Trophoblast cell (in vitro differentiated cells and primary cell): ENCODE data around the gene SLC2A10.

Experiments used
- DNase-seq, 2 donors: peaks; one replicate each; pipeline ENCODE4 v3.0.0-alpha.2; 2016
- H2AFZ ChIP-seq: 2 replicates; pipeline ENCODE4 v1.6.1; 2013; ENCODE audit warnings: low read length, moderate library complexity, mild to moderate bottlenecking; ENCODE audit not compliant: insufficient read depth, poor library complexity
- H2AK5ac ChIP-seq: 2 replicates; pipeline ENCODE4 v1.6.1; 2013; ENCODE audit warnings: mild to moderate bottlenecking, low read length
- H2BK120ac ChIP-seq: 2 replicates; pipeline ENCODE4 v1.6.1; 2013; ENCODE audit warnings: low read length, mild to moderate bottlenecking, moderate library complexity; ENCODE audit not compliant: insufficient read depth, poor library complexity
- H2BK12ac ChIP-seq: 2 replicates; pipeline ENCODE4 v1.6.1; 2013; ENCODE audit warnings: mild to moderate bottlenecking, low read length, moderate library complexity
- H2BK5ac ChIP-seq: 2 replicates; pipeline ENCODE4 v1.6.1; 2013; ENCODE audit warnings: low read length, low read depth, moderate library complexity, mild to moderate bottlenecking; ENCODE audit not compliant: poor library complexity
- H3K14ac ChIP-seq: 2 replicates; pipeline ENCODE4 v1.6.1; 2013; ENCODE audit warnings: mild to moderate bottlenecking, low read length
- H3K18ac ChIP-seq: 2 replicates; pipeline ENCODE4 v1.6.1; 2013; ENCODE audit warnings: mild to moderate bottlenecking, low read length
- H3K23ac ChIP-seq: 2 replicates; pipeline ENCODE4 v1.6.1; 2013; ENCODE audit warnings: low read length
- H3K27ac ChIP-seq: 2 replicates; pipeline ENCODE4 v1.5.1; 2013; ENCODE audit warnings: low read depth, mild to moderate bottlenecking, inconsistent platforms, low read length, moderate library complexity
- H3K27me3 ChIP-seq: 2 replicates; pipeline ENCODE4 v1.6.1; 2013; ENCODE audit warnings: inconsistent platforms, mild to moderate bottlenecking, low read length, moderate library complexity; ENCODE audit not compliant: insufficient read depth
- H3K36me3 ChIP-seq, 2 experiments: 1 replicate in 1 of 2; 2 replicates in 1 of 2; pipeline ENCODE4 v1.6.1; 2013; ENCODE audit warnings: low read length in 2 of 2, mild to moderate bottlenecking in 2 of 2, moderate library complexity in 1 of 2; ENCODE audit not compliant: insufficient read depth in 2 of 2, control insufficient read depth in 1 of 2
- H3K4ac ChIP-seq: 2 replicates; pipeline ENCODE4 v1.6.1; 2013; ENCODE audit warnings: low read depth, mild to moderate bottlenecking, low read length, moderate library complexity
- H3K4me1 ChIP-seq, 2 experiments: 1 replicate in 1 of 2; 2 replicates in 1 of 2; pipeline ENCODE4 v1.6.1; 2013; ENCODE audit warnings: low read length in 2 of 2, mild to moderate bottlenecking in 2 of 2, moderate library complexity in 1 of 2; ENCODE audit not compliant: insufficient read depth in 2 of 2, control insufficient read depth in 1 of 2
- H3K4me2 ChIP-seq: 2 replicates; pipeline ENCODE4 v1.6.1; 2013; ENCODE audit warnings: inconsistent platforms, mild to moderate bottlenecking, low read length, moderate library complexity
- H3K4me3 ChIP-seq: 2 replicates; pipeline ENCODE4 v1.5.1; 2013; ENCODE audit warnings: mild to moderate bottlenecking, low read depth, low read length, inconsistent platforms
- H3K79me1 ChIP-seq: one replicate; pipeline ENCODE4 v1.6.1; 2013; ENCODE audit warnings: low read length
- H3K79me2 ChIP-seq: 2 replicates; pipeline ENCODE4 v1.6.1; 2013; ENCODE audit warnings: low read length, mild to moderate bottlenecking; ENCODE audit not compliant: control insufficient read depth, insufficient read depth, poor library complexity
- H3K9ac ChIP-seq: 2 replicates; pipeline ENCODE4 v1.6.1; 2013; ENCODE audit warnings: mild to moderate bottlenecking, low read length
- H3K9me3 ChIP-seq: 2 replicates; pipeline ENCODE4 v1.6.1; 2013; ENCODE audit warnings: low read depth, mild to moderate bottlenecking, control low read depth, inconsistent platforms, low read length; ENCODE audit not compliant: insufficient read depth
- H4K12ac ChIP-seq: 2 replicates; pipeline ENCODE4 v1.6.1; 2013; ENCODE audit warnings: low read depth, mild to moderate bottlenecking, low read length, moderate library complexity
- H4K8ac ChIP-seq: 2 replicates; pipeline ENCODE4 v1.6.1; 2013; ENCODE audit warnings: low read depth, mild to moderate bottlenecking, low read length, moderate library complexity
- H4K91ac ChIP-seq: one replicate; pipeline ENCODE4 v1.6.1; 2013; ENCODE audit warnings: low read depth, mild to moderate bottlenecking, low read length, moderate library complexity
- WGBS: extraction: QIAGEN DNeasy Blood & Tissue Kit; methylation state at CpG from one replicate; pipeline ENCODE4 v1.1.7; 2013; ENCODE audit warnings: missing lambda C conversion rate; ENCODE audit not compliant: insufficient read length, insufficient coverage; ENCODE audit errors: extremely low coverage; 5-methylcytosine and 5-hydroxymethylcytosine counted together

Gene SLC2A10

GRCh38 chr20:46700481-46700880 is 9.0 kb upstream of the SLC2A10 start:
- no peak overlapping the region for H4K91ac ChIP-seq
- H2AFZ ChIP-seq: no peak overlapping the region
- no peak overlapping the region for H2BK120ac ChIP-seq
- H3K79me2 ChIP-seq: no peaks in the 10 kb centered on the region
- H3K14ac ChIP-seq: no peak overlapping the region
- no peak overlapping the region for H2AK5ac ChIP-seq
- H3K27me3 ChIP-seq: no peaks in the 10 kb centered on the region
- H3K79me1 ChIP-seq: no peaks in the 10 kb centered on the region
- H3K27ac ChIP-seq: no peak overlapping the region
- H3K18ac ChIP-seq: no peak overlapping the region
- H3K36me3 ChIP-seq: no peaks in the 10 kb centered on the region
- H3K4me1 ChIP-seq: peaks cover 5 to 9% of the 10 kb centered on the region in 2 experiments
- H3K23ac ChIP-seq: no peak overlapping the region
- no peaks in the 10 kb centered on the region for H3K9me3 ChIP-seq
- no peak overlapping the region for H3K4me3 ChIP-seq
- no peak overlapping the region for H2BK12ac ChIP-seq
- H2BK5ac ChIP-seq: no peak overlapping the region
- peak; percentile 76 to 77 for DNase-seq
- H3K4ac ChIP-seq: no peak overlapping the region
- no peak overlapping the region for H3K4me2 ChIP-seq
- no CpG with 5 or more reads among the region's 6 CpGs for WGBS
- no peak overlapping the region for H3K9ac ChIP-seq
- no peak overlapping the region for H4K12ac ChIP-seq
- H4K8ac ChIP-seq: no peak overlapping the region

GRCh38 chr20:46701057-46701456 is 8.4 kb upstream of the SLC2A10 start:
- Histone ChIP-seq H4K8ac (no peak overlapping the region), H3K27me3 (no peaks in the 10 kb centered on the region), H2AK5ac (no peak overlapping the region), H4K12ac (no peak overlapping the region), H2BK5ac (no peak overlapping the region), H3K18ac (no peak overlapping the region), H3K4me1 (peaks cover 5 to 9% of the 10 kb centered on the region in 2 experiments), H3K36me3 (no peaks in the 10 kb centered on the region), H2AFZ (no peak overlapping the region), H3K14ac (no peak overlapping the region), H3K79me1 (no peaks in the 10 kb centered on the region), H3K79me2 (no peaks in the 10 kb centered on the region), H3K4me2 (no peak overlapping the region), H3K9ac (no peak overlapping the region), H4K91ac (no peak overlapping the region), H3K27ac (no peak overlapping the region), H3K4ac (no peak overlapping the region), H3K23ac (no peak overlapping the region), H3K4me3 (no peak overlapping the region), H3K9me3 (no peaks in the 10 kb centered on the region), H2BK12ac (no peak overlapping the region), H2BK120ac (no peak overlapping the region)
- WGBS: no CpG with 5 or more reads among the region's 2 CpGs
- no peak for DNase-seq

GRCh38 chr20:46701556-46701955 is 7.9 kb upstream of the SLC2A10 start:
- WGBS: no CpG with 5 or more reads among the region's 4 CpGs
- DNase-seq: no peak
- H3K79me2 ChIP-seq: no peaks in the 10 kb centered on the region
- no peaks in the 10 kb centered on the region for H3K27me3 ChIP-seq
- H2BK12ac ChIP-seq: no peak overlapping the region
- H3K23ac ChIP-seq: no peak overlapping the region
- H3K14ac ChIP-seq: no peak overlapping the region
- no peak overlapping the region for H3K9ac ChIP-seq
- H2AFZ ChIP-seq: no peak overlapping the region
- H3K9me3 ChIP-seq: no peaks in the 10 kb centered on the region
- H3K4me3 ChIP-seq: no peak overlapping the region
- no peak overlapping the region for H4K12ac ChIP-seq
- no peak overlapping the region for H2AK5ac ChIP-seq
- no peaks in the 10 kb centered on the region for H3K36me3 ChIP-seq
- no peak overlapping the region for H2BK5ac ChIP-seq
- H3K27ac ChIP-seq: no peak overlapping the region
- no peak overlapping the region for H2BK120ac ChIP-seq
- no peak overlapping the region for H4K8ac ChIP-seq
- H3K4me1 ChIP-seq: peaks cover 5 to 9% of the 10 kb centered on the region in 2 experiments
- no peak overlapping the region for H3K18ac ChIP-seq
- no peaks in the 10 kb centered on the region for H3K79me1 ChIP-seq
- no peak overlapping the region for H3K4me2 ChIP-seq
- no peak overlapping the region for H3K4ac ChIP-seq
- no peak overlapping the region for H4K91ac ChIP-seq

- Histone ChIP-seq H2BK5ac (no peak overlapping the region), H3K27ac (no peak overlapping the region), H3K4me1 (peaks cover 5 to 9% of the 10 kb centered on the region in 2 experiments), H3K4me2 (no peak overlapping the region), H3K36me3 (no peaks in the 10 kb centered on the region), H3K23ac (no peak overlapping the region), H2AK5ac (no peak overlapping the region), H4K12ac (no peak overlapping the region), H3K9ac (no peak overlapping the region), H2AFZ (no peak overlapping the region), H3K27me3 (no peaks in the 10 kb centered on the region), H3K4ac (no peak overlapping the region), H4K91ac (no peak overlapping the region), H3K18ac (no peak overlapping the region), H4K8ac (no peak overlapping the region), H3K4me3 (no peak overlapping the region), H2BK12ac (no peak overlapping the region), H3K14ac (no peak overlapping the region), H3K79me2 (no peaks in the 10 kb centered on the region), H2BK120ac (no peak overlapping the region), H3K79me1 (no peaks in the 10 kb centered on the region), H3K9me3 (no peaks in the 10 kb centered on the region)
- DNase-seq: no peak
- no CpG with 5 or more reads among the region's 5 CpGs for WGBS
These were observed 7.5 kb upstream of the SLC2A10 start for GRCh38 chr20:46701986-46702385.
